Neural cell (in vitro differentiated cells): ENCODE data around the gene ZCCHC17. TPM values are rescaled to one million over a fixed set of nuclear protein-coding genes. Genes with fewer than 3 reads are reported as not detected.

Source experiments
- H2AFZ ChIP-seq: fragments of 200-600, 300-800 bp; sonication (generic), shearing (Covaris generic); 2 replicates; pipeline ENCODE4 v1.6.0; 2014; ENCODE audit warnings: low read depth, mild to moderate bottlenecking, antibody characterized with exemption, low read length, moderate library complexity
- H3F3A ChIP-seq: fragments of 200-600 bp; shearing (Covaris generic); 2 replicates; pipeline ENCODE4 v1.6.1; 2016; ENCODE audit warnings: mild to moderate bottlenecking, moderate library complexity, mixed read lengths, antibody characterized with exemption, low read length; ENCODE audit not compliant: insufficient read depth, poor library complexity, severe bottlenecking
- H3K27ac ChIP-seq: fragments of 200-600, 300-800 bp; sonication (generic), shearing (Covaris generic); 2 replicates; pipeline ENCODE4 v1.5.1; 2014; ENCODE audit warnings: mild to moderate bottlenecking, low read length, moderate library complexity
- H3K27me3 ChIP-seq: fragments of 300-800, 200-600 bp; sonication (generic), shearing (Covaris generic); 2 replicates; pipeline ENCODE4 v1.6.0; 2014; ENCODE audit warnings: mild to moderate bottlenecking, low read depth, low read length, moderate library complexity; ENCODE audit not compliant: insufficient read depth
- H3K36me3 ChIP-seq: fragments of 300-800, 200-600 bp; sonication (generic), shearing (Covaris generic); 2 replicates; pipeline ENCODE4 v1.5.1; 2014; ENCODE audit warnings: mild to moderate bottlenecking, antibody characterized with exemption, low read length, moderate library complexity; ENCODE audit not compliant: insufficient read depth
- H3K4me2 ChIP-seq: fragments of 300-800, 200-600 bp; sonication (generic), shearing (Covaris generic); 2 replicates; pipeline ENCODE4 v1.6.0; 2014; ENCODE audit warnings: mild to moderate bottlenecking, low read length
- H3K4me3 ChIP-seq: fragments of 300-800, 200-600 bp; sonication (generic), shearing (Covaris generic); 2 replicates; pipeline ENCODE4 v1.5.1; 2014; ENCODE audit warnings: mild to moderate bottlenecking, low read length, moderate library complexity
- H3K79me2 ChIP-seq: fragments of 200-600 bp; shearing (Covaris generic); replicated peaks from 2 replicates; pipeline ENCODE4 v1.6.0; 2014; ENCODE audit warnings: mild to moderate bottlenecking, low read length, moderate library complexity; ENCODE audit not compliant: insufficient read depth
- H3K9ac ChIP-seq: fragments of 300-800, 200-600 bp; sonication (generic), shearing (Covaris generic); 2 replicates; pipeline ENCODE4 v1.6.1; 2016; ENCODE audit warnings: mild to moderate bottlenecking, low read length, mixed read lengths
- H3K9me2 ChIP-seq: fragments of 200-600 bp; shearing (Covaris generic); 2 replicates; pipeline ENCODE4 v1.6.1; 2016; ENCODE audit warnings: mild to moderate bottlenecking, low read length, mixed read lengths; ENCODE audit not compliant: insufficient read depth
- H3K9me3 ChIP-seq: fragments of 200-600, 300-800 bp; sonication (generic), shearing (Covaris generic); 2 replicates; pipeline ENCODE4 v1.6.1; 2016; ENCODE audit warnings: mild to moderate bottlenecking, mixed run types, low read length, moderate library complexity, mixed read lengths
- H4K20me1 ChIP-seq: fragments of 200-600 bp; shearing (Covaris generic); 2 replicates; pipeline ENCODE4 v1.6.1; 2016; ENCODE audit warnings: mild to moderate bottlenecking, mixed run types; ENCODE audit not compliant: insufficient read depth
- EP300 ChIP-seq: fragments of 450-650 bp; conservative IDR thresholded peaks from 2 replicates; pipeline ENCODE4 v1.6.1; 2014; ENCODE audit warnings: antibody characterized with exemption, mild to moderate bottlenecking, moderate library complexity; ENCODE audit not compliant: poor library complexity, severe bottlenecking
- MXI1 ChIP-seq: fragments of 450-650 bp; conservative IDR thresholded peaks from 2 replicates; pipeline ENCODE4 v1.6.1; 2014; ENCODE audit warnings: antibody characterized with exemption, mild to moderate bottlenecking; ENCODE audit not compliant: poor library complexity, severe bottlenecking
- POLR2AphosphoS5 ChIP-seq: IDR thresholded peaks from 2 replicates; pipeline ENCODE4 v1.6.1; 2012
- RAD21 ChIP-seq: fragments of 450-650 bp; conservative IDR thresholded peaks from 2 replicates; pipeline ENCODE4 v1.6.1; 2014; ENCODE audit warnings: antibody characterized with exemption, mild to moderate bottlenecking, moderate library complexity
- SMC3 ChIP-seq: fragments of 450-650 bp; conservative IDR thresholded peaks from 2 replicates; pipeline ENCODE4 v1.6.1; 2014; ENCODE audit warnings: antibody characterized with exemption, mild to moderate bottlenecking, moderate library complexity; ENCODE audit not compliant: poor library complexity
- TAF1 ChIP-seq: IDR thresholded peaks from 2 replicates; pipeline ENCODE4 v1.6.1; 2012; ENCODE audit warnings: low read depth
- polyA plus RNA-seq: library from polyadenylated mRNA; depleted of rRNA; stranded (reverse); fragments of >200 nt; gene quantifications from 2 replicates; pipeline ENCODE4 v1.2.3, GENCODE V29; 2014
- TF ChIP-seq, protein P1 (sequence below): IDR thresholded peaks from 2 replicates; pipeline ENCODE4 v1.6.1; 2012; ENCODE audit warnings: borderline replicate concordance
- TF ChIP-seq, protein P2 (sequence below): fragments of 450-650 bp; IDR thresholded peaks from 2 replicates; pipeline ENCODE4 v1.5.1; 2014; ENCODE audit warnings: antibody characterized with exemption, mild to moderate bottlenecking, moderate library complexity; ENCODE audit not compliant: poor library complexity, severe bottlenecking

Gene ZCCHC17
- polyA plus RNA-seq, 1 donor from 2014 or later, result 146 TPM

DNA sequence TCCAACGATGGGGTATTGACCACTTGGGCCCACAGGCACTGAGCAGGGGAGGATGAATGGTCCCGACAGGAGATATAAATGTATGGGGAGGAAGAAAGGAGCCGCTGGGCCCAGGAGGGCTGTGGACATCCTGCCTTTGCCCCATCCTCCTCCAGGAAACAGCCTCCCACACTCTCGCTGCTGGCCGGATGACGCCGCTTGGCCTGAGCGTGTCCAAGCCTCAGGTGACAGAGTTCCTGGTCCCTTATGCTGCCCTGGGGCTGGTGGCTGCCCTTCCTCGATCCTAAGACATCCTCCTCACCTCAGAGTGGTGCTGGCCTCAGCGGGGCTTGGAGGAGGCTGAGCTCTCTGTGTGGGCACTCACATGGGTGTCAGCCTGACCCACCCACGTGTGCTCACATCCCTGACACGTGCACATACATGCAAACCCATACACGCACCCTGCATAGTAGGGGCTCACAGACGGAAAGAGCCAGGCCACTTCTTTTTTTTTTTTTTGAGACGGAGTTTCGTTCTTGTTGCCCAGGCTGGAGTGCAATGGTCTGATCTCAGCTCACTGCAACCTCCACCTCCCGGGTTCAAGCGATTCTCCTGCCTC, 110.3 kb downstream of the ZCCHC17 start:
- Histone ChIP-seq H3K4me2 (no peak overlapping the region), H3K9ac (no peak overlapping the region), H3K9me3 (no peaks in the 10 kb centered on the region), H3K4me3 (no peak overlapping the region), H3K36me3 (no peaks in the 10 kb centered on the region), H3K27me3 (no peaks in the 10 kb centered on the region), H3K79me2 (peaks cover 4% of the 10 kb centered on the region), H3F3A (no peaks in the 10 kb centered on the region), H3K9me2 (no peaks in the 10 kb centered on the region), H3K27ac (no peak overlapping the region), H2AFZ (no peak overlapping the region), H4K20me1 (no peaks in the 10 kb centered on the region)
- no peak for TF ChIP-seq EP300
- no peak for TF ChIP-seq POLR2AphosphoS5
- no peak for TF ChIP-seq RAD21
- no peak for TF ChIP-seq SMC3
- no peak for TF ChIP-seq MXI1
- TF ChIP-seq, protein P1, sequence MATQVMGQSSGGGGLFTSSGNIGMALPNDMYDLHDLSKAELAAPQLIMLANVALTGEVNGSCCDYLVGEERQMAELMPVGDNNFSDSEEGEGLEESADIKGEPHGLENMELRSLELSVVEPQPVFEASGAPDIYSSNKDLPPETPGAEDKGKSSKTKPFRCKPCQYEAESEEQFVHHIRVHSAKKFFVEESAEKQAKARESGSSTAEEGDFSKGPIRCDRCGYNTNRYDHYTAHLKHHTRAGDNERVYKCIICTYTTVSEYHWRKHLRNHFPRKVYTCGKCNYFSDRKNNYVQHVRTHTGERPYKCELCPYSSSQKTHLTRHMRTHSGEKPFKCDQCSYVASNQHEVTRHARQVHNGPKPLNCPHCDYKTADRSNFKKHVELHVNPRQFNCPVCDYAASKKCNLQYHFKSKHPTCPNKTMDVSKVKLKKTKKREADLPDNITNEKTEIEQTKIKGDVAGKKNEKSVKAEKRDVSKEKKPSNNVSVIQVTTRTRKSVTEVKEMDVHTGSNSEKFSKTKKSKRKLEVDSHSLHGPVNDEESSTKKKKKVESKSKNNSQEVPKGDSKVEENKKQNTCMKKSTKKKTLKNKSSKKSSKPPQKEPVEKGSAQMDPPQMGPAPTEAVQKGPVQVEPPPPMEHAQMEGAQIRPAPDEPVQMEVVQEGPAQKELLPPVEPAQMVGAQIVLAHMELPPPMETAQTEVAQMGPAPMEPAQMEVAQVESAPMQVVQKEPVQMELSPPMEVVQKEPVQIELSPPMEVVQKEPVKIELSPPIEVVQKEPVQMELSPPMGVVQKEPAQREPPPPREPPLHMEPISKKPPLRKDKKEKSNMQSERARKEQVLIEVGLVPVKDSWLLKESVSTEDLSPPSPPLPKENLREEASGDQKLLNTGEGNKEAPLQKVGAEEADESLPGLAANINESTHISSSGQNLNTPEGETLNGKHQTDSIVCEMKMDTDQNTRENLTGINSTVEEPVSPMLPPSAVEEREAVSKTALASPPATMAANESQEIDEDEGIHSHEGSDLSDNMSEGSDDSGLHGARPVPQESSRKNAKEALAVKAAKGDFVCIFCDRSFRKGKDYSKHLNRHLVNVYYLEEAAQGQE, result no peak
- no peak for TF ChIP-seq TAF1
- TF ChIP-seq, protein P2, sequence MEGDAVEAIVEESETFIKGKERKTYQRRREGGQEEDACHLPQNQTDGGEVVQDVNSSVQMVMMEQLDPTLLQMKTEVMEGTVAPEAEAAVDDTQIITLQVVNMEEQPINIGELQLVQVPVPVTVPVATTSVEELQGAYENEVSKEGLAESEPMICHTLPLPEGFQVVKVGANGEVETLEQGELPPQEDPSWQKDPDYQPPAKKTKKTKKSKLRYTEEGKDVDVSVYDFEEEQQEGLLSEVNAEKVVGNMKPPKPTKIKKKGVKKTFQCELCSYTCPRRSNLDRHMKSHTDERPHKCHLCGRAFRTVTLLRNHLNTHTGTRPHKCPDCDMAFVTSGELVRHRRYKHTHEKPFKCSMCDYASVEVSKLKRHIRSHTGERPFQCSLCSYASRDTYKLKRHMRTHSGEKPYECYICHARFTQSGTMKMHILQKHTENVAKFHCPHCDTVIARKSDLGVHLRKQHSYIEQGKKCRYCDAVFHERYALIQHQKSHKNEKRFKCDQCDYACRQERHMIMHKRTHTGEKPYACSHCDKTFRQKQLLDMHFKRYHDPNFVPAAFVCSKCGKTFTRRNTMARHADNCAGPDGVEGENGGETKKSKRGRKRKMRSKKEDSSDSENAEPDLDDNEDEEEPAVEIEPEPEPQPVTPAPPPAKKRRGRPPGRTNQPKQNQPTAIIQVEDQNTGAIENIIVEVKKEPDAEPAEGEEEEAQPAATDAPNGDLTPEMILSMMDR, result no peak

DNA sequence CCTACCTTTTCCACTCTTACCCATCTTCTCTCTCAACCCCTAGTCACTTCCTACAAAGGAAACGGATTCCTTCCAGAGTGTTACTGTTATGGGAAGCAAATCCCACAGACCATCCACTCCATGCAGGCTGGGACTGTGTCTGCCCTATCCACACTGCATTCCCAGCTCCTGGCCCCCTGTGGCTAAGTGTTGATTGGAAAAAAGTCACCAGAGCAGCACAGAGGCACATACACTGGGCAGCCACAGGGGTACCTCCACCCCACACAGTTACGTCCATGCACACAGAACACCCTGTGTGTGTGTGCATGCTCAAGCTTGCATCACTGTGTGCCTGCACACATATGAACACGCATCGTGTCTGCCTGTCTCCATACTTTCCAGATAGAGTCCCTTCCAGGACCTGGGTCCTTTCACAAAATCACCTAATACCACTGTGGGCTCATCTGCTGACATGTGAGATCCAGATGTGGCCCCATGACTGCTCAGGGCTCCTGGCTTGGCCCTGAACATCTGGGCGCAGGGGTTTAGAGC, 112.0 kb downstream of the ZCCHC17 start:
- Histone ChIP-seq H3K4me3 (no peak overlapping the region), H2AFZ (no peak overlapping the region), H3K9me2 (no peaks in the 10 kb centered on the region), H3K4me2 (no peak overlapping the region), H3K79me2 (peaks cover 11% of the 10 kb centered on the region), H3K27me3 (no peaks in the 10 kb centered on the region), H4K20me1 (no peaks in the 10 kb centered on the region), H3F3A (no peaks in the 10 kb centered on the region), H3K9me3 (no peaks in the 10 kb centered on the region), H3K36me3 (no peaks in the 10 kb centered on the region), H3K9ac (no peak overlapping the region), H3K27ac (no peak overlapping the region)
- TF ChIP-seq, protein P2, result no peak
- TF ChIP-seq, protein P1, result no peak
- TF ChIP-seq EP300 (no peak), POLR2AphosphoS5 (no peak)
